Measurements from ENCODE around the gene LILRA6. TPM values are rescaled to one million over a fixed set of nuclear protein-coding genes. Genes with fewer than 3 reads are reported as not detected.
"Not testable (repeated sequence)": the region's sequence is repeated elsewhere in the genome, so short reads cannot be mapped to it uniquely, and the experiment has no call there.

The LILRA6 gene
- total RNA-seq, 1 donor from 2014 or later = 2.3 TPM

DNA sequence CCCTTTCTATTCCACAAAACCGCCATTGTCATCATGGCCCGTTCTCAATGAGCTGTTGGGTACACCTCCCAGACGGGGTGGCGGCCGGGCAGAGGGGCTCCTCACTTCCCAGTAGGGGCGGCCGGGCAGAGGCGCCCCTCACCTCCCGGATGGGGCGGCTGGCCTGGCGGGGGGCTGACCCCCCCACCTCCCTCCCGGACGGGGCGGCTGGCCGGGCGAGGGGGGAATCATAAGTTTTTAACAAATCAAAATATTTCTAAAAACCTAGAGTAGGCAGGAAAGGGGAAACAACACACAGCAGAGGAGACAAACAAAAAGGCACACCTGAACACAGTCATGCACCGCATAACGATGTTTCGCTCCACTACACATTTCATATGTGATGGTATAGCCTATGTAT, 27.9 kb downstream of the LILRA6 start:
- ATAC-seq; intact Hi-C loops (cut with micrococcal nuclease); DNase-seq: not testable (repeated sequence)

DNA sequence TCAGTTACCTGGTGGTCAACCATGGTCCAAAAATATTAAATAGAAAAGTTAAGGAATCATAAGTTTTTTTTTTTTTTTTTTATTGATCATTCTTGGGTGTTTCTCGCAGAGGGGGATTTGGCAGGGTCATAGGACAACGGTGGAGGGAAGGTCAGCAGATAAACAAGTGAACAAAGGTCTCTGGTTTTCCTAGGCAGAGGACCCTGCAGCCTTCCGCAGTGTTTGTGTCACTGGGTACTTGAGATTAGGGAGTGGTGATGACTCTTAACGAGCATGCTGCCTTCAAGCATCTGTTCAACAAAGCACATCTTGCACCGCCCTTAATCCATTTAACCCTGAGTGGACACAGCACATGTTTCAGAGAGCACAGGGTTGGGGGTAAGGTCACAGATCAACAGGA, 28.4 kb downstream of the LILRA6 start:
- DNase-seq; ATAC-seq; intact Hi-C loops (cut with micrococcal nuclease): not testable (repeated sequence)

- ATAC-seq (no peak), DNase-seq (no peak)
- intact Hi-C loops (cut with micrococcal nuclease) = no loop called here
Measured at GRCh38 chr19:54211235-54211634, 31.4 kb downstream of the LILRA6 start.

- intact Hi-C loops (cut with micrococcal nuclease) = no loop called here
- ATAC-seq (peak; percentile 70), DNase-seq (peak; percentile 84)
Measured at GRCh38 chr19:54209811-54210494, 32.6 kb downstream of the LILRA6 start.

GRCh38 chr19:54209058-54209810, 33.4 kb downstream of the LILRA6 start:
- intact Hi-C loops (cut with micrococcal nuclease) = no loop called here
- ATAC-seq (peak; percentile 9), DNase-seq (no peak)

- DNase-seq = no peak
Measured at GRCh38 chr19:54208784-54209057, 33.9 kb downstream of the LILRA6 start.

GRCh38 chr19:54207983-54208783, 34.4 kb downstream of the LILRA6 start:
- peak; percentile 46 for DNase-seq
- intact Hi-C loops (cut with micrococcal nuclease) = no loop called here
- ATAC-seq = peak; percentile 65

More at GRCh38 chr19:54208784-54209057, 33.9 kb downstream of the LILRA6 start:
- intact Hi-C loops (cut with micrococcal nuclease) = no loop called here
- no peak for ATAC-seq

- intact Hi-C loops (cut with micrococcal nuclease) = no loop called here
- DNase-seq = no peak
- no peak for ATAC-seq
Measured at GRCh38 chr19:54207676-54207982, 35.0 kb downstream of the LILRA6 start.

DNA sequence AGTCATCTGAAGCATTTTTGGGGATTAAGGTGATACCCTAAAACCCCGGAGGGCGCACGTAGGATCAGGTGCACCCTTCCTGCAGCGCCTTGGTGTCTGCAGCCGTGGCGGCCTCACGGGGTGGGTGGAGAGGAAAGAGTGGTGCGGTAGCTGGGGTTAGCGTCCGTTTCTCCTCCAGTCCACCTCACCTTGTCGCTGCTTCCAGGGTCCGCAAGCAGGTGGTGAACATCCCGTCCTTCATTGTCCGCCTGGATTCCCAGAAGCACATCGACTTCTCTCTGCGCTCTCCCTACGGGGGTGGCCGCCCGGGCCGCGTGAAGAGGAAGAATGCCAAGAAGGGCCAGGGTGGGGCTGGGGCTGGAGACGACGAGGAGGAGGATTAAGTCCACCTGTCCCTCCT, 35.4 kb downstream of the LILRA6 start:
- DNase-seq; ATAC-seq; intact Hi-C loops (cut with micrococcal nuclease): not testable (repeated sequence)

DNA sequence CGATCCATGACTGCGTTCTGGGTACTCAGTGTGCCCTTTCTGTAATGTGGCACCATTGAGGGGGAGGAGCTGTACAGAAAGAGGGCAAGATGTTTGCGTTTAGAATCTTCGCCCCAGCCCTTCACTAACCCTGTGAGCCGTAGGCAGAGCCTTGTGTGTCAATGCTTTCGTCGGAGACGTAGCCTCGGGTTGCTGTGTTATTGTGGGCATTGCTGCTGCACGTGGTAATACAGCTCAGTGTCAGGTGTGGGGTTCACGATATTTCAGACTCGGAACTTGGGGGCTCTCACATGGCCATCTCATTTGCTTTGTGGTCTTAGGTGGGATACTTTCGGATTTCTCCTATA, 35.8 kb downstream of the LILRA6 start:
- intact Hi-C loops (cut with micrococcal nuclease) = no loop called here
- no peak for ATAC-seq
- no peak for DNase-seq

GRCh38 chr19:54206030-54206830, 36.4 kb downstream of the LILRA6 start:
- DNase-seq = no peak
- ATAC-seq = no peak
- intact Hi-C loops (cut with micrococcal nuclease) = no loop called here

DNA sequence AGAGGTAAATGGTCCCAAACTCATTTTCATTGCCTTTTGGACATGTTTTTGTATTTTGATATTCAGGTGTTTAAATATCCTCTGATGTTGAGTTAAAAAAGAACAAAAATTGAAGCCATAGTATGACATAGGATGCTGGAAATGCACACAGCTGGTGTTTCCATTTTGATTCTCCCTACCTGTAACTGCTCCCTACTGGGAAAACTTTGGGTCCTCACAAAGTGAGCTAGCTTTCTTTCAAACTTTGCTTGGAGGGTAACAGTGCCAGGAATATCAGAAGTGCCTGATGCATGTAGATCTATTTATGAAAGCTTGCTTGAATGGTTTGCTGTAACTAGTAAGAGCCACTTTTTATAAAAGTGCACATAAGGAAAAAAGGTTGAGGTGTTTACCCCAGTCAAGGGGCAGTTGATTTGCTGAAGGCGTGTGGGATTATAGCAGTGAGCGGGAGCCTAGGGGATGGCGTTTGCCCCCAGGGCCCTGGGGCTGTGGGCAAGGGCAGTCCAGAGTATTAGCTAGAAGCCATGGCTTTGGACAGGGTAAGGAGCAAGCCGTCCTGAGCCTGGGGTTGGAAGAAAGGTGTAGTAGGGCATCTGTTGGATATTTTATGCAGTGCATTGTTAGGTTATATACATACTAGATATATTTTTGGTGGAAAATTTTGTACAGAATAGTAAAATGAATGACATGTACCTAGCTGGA, 37.7 kb downstream of the LILRA6 start:
- ATAC-seq (no peak), DNase-seq (no peak)
- intact Hi-C loops (cut with micrococcal nuclease) = no loop called here

DNA sequence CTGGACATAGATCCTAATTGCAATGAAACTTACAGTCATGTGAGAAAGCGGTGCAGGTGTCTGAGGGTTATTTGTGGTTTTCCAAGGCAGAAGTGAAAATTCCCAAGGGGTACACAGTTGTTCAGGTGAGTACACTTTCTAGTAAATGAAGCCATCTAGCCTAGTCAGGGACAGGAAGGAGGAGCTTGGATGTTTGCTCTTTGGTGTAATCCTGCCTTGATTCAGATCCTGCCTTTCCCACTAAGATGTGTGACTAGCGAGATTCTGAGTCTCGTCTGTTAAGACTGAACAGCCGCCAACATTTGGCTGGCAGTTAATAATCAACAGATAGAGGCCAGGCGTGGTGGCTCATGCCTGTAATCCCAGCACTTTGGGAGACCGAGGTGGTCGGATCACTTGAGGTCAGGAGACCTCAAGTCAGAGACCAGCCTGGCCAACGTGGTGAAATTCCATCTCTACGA, 39.4 kb downstream of the LILRA6 start:
- intact Hi-C loops (cut with micrococcal nuclease) = no loop called here
- DNase-seq (no peak), ATAC-seq (no peak)

DNA sequence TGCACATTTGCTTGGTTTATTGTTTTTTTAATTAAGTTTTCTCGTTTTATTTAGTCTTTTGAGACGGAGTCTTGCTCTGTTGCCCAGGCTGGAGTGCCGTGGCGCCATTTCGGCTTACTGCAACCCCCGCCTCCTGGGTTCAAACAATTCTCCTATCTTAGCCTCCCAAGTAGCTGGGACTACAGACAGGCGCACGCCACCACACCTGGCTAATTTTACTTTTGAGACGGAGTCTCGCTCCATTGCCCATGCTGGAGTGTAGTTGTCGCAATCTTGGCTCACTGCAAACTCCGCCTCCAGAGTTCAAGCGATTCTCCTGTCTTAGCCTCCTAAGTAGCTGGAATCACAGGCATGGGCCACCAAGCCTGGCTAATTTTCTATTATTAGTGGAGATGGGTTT, 40.6 kb downstream of the LILRA6 start:
- no peak for DNase-seq
- ATAC-seq = no peak
- intact Hi-C loops (cut with micrococcal nuclease) = no loop called here

GRCh38 chr19:54201172-54201701, 41.4 kb downstream of the LILRA6 start:
- intact Hi-C loops (cut with micrococcal nuclease) = no loop called here
- ATAC-seq = no peak
- no peak for DNase-seq

- no peak for DNase-seq
- intact Hi-C loops (cut with micrococcal nuclease) = no loop called here
- ATAC-seq = no peak
Measured at GRCh38 chr19:54199401-54199800, 43.2 kb downstream of the LILRA6 start.

DNA sequence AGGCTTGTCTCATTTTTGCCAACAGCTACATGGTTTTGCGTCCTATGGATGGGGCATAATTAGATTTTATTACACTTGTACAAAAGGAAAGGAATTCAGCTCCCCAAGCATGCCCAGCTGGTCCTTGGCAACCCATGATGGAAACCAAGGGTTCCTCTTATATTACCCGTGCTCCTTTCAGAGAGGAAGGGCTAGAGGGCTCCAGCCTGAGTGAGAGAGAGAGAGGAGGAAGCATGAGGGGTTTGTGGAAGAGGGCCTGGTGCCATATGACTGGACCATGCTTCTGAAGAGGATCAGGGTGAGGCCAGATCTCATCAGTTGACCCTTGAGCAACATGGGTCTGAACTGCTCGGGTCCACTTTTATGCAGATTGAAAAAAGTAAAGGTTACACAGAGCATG, 45.5 kb downstream of the LILRA6 start:
- intact Hi-C loops (cut with micrococcal nuclease) = no loop called here
- DNase-seq (no peak), ATAC-seq (no peak)

GRCh38 chr19:54196536-54196935, 46.1 kb downstream of the LILRA6 start:
- intact Hi-C loops (cut with micrococcal nuclease) = no loop called here
- ATAC-seq (no peak), DNase-seq (no peak)

DNA sequence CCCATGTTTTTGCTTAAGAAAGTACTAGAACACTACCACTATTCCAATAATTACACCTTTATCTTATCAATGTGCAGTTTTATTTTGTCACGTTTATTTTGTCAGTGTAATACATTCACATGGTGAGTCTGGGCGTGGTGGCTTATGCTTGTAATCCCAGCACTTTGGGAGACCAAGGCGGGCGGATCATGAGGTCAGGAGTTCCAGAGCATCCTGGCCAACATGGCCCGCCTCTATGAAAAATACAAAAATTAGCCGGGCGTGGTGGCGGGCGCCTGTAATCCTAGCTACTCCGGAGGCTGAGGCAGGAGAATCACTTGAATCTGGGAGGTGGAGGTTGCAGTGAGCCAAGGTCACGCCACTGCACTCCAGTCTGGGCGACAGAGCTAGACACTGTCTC, 48.1 kb downstream of the LILRA6 start:
- DNase-seq; intact Hi-C loops (cut with micrococcal nuclease); ATAC-seq: not testable (repeated sequence)

Data from left ventricle myocardium superior (tissue), 1 donor.